A549 (cell line): ENCODE data around the gene MRPL51. TPM values are rescaled to one million over a fixed set of nuclear protein-coding genes. Genes with fewer than 3 reads are reported as not detected.

Experiments
- ATAC-seq, 2 experiments: fragments of 200-7000 bp in 1 of 2; fragments of >200 bp in 1 of 2; cut with Nextera tagmentation in 1 of 2; cut with Tn5 transposase in 1 of 2; 3 replicates each; pipeline versions ENCODE4 v1.8.0 to v1.9.1; 2018 to 2020; ENCODE audit warnings: mild to moderate bottlenecking in 1 of 2, moderate library complexity in 1 of 2
- CTCF ChIA-PET: fragments of 300-600 bp; sonication (Branson Sonifier 250); formaldehyde crosslinking; extraction: SDS; loops from one replicate; lab custom pipeline; 2021; ENCODE audit warnings: antibody characterized with exemption, inconsistent platforms; lab: Yijun Ruan, JAX
- POLR2A ChIA-PET: fragments of 350-600 bp; formaldehyde crosslinking; extraction: SDS; loops from one replicate; lab custom pipeline; 2021; ENCODE audit warnings: antibody characterized with exemption, inconsistent platforms; lab: Yijun Ruan, JAX
- DNase-seq, 2 experiments: peaks; one replicate each; pipeline versions ENCODE4 v3.0.0 to v3.0.0-alpha.2; 2011 to 2016; ENCODE audit warnings: low read depth in 1 of 2, low spot score in 1 of 2
- FAIRE-seq: peaks from 2 replicates; lab custom pipeline; 2011; peaks lifted over from hg19 to GRCh38; lab: Jason Lieb, UNC
- H3K27ac ChIP-seq, 2 experiments: fragments of >200 bp; sonication (Bioruptor Twin); formaldehyde crosslinking; 3 replicates each; pipeline ENCODE4 v1.5.1; 2016 to 2017
- H3K4me1 ChIP-seq: fragments of >200 bp; sonication (Bioruptor Twin); formaldehyde crosslinking; 3 replicates; pipeline ENCODE4 v1.6.1; 2016
- H3K4me2 ChIP-seq: fragments of >200 bp; sonication (Bioruptor Twin); formaldehyde crosslinking; 3 replicates; pipeline ENCODE4 v1.6.1; 2016
- H3K4me3 ChIP-seq: fragments of >200 bp; sonication (Bioruptor Twin); formaldehyde crosslinking; 3 replicates; pipeline ENCODE4 v1.5.1; 2016
- H3K9me3 ChIP-seq: fragments of >200 bp; sonication (Bioruptor Twin); formaldehyde crosslinking; 3 replicates; pipeline ENCODE4 v1.6.1; 2016
- BHLHE40 ChIP-seq: IDR thresholded peaks from 2 replicates; pipeline ENCODE4 v1.6.1; 2012; ENCODE audit warnings: low read depth, low read length, inconsistent platforms
- CBX2 ChIP-seq: fragments of 200-600 bp; sonication (generic); IDR thresholded peaks from 2 replicates; pipeline ENCODE4 v1.6.1; 2016; ENCODE audit warnings: low read depth, mild to moderate bottlenecking, borderline replicate concordance
- CHD4 ChIP-seq: fragments of 200-600 bp; sonication (generic); IDR thresholded peaks from 2 replicates; pipeline ENCODE4 v1.6.1; 2016; ENCODE audit warnings: antibody characterized with exemption, mild to moderate bottlenecking, borderline replicate concordance
- EHF ChIP-seq: fragments of 250-450 bp; sonication (Bioruptor Pico); IDR thresholded peaks from 2 replicates; pipeline ENCODE4 v1.5.0; 2020; ENCODE audit warnings: mild to moderate bottlenecking
- ESRRA ChIP-seq: fragments of 150-350 bp; IDR thresholded peaks from 2 replicates; pipeline ENCODE4 v1.6.1; 2014; ENCODE audit warnings: mild to moderate bottlenecking, low read length, borderline replicate concordance
- FOSL2 ChIP-seq, 2 experiments: fragments of 450-650 bp in 1 of 2; fragments of >200 bp in 1 of 2; sonication (Bioruptor Twin) in 1 of 2; formaldehyde crosslinking; IDR thresholded peaks; 2 replicates each; pipeline versions ENCODE4 v1.5.0 to v1.6.1; 2016 to 2020; ENCODE audit warnings: mild to moderate bottlenecking in 1 of 2, moderate library complexity in 1 of 2
- FOXS1 ChIP-seq: fragments of 250-450 bp; sonication (Bioruptor Pico); IDR thresholded peaks from 2 replicates; pipeline ENCODE4 v1.5.0; 2020; ENCODE audit warnings: mild to moderate bottlenecking, moderate library complexity
- GATA3 ChIP-seq: IDR thresholded peaks from 2 replicates; pipeline ENCODE4 v1.6.1; 2012; ENCODE audit warnings: borderline replicate concordance
- HDAC2 ChIP-seq: fragments of 200-600 bp; sonication (generic); IDR thresholded peaks from 2 replicates; pipeline ENCODE4 v1.6.1; 2016
- HMGXB4 ChIP-seq: fragments of 250-450 bp; sonication (Bioruptor Pico); IDR thresholded peaks from 2 replicates; pipeline ENCODE4 v1.5.0; 2021; ENCODE audit warnings: mild to moderate bottlenecking, moderate library complexity, borderline replicate concordance
- HOXB5 ChIP-seq: fragments of 250-450 bp; sonication (Bioruptor Pico); IDR thresholded peaks from 2 replicates; pipeline ENCODE4 v1.5.0; 2020; ENCODE audit warnings: mild to moderate bottlenecking, moderate library complexity
- JUNB ChIP-seq: fragments of >200 bp; sonication (Bioruptor Twin); formaldehyde crosslinking; IDR thresholded peaks from 2 replicates; pipeline ENCODE4 v1.6.1; 2016
- KDM5A ChIP-seq: fragments of 200-600 bp; sonication (generic); IDR thresholded peaks from 2 replicates; pipeline ENCODE4 v1.6.1; 2016; ENCODE audit warnings: antibody characterized with exemption, mild to moderate bottlenecking
- MAZ ChIP-seq: fragments of 150-350 bp; IDR thresholded peaks from 2 replicates; pipeline ENCODE4 v1.6.1; 2014; ENCODE audit warnings: antibody characterized with exemption, low read depth, low read length, borderline replicate concordance
- MYC ChIP-seq: IDR thresholded peaks from 2 replicates; pipeline ENCODE4 v1.6.1; 2012; ENCODE audit warnings: mild to moderate bottlenecking, inconsistent platforms, low read length, improper control_type of control experiment, borderline replicate concordance
- RARB ChIP-seq: fragments of 250-450 bp; sonication (Bioruptor Pico); IDR thresholded peaks from 2 replicates; pipeline ENCODE4 v1.8.0; 2021; ENCODE audit warnings: mild to moderate bottlenecking, moderate library complexity
- RCOR1 ChIP-seq: fragments of 150-350 bp; IDR thresholded peaks from 2 replicates; pipeline ENCODE4 v1.6.1; 2014; ENCODE audit warnings: antibody characterized with exemption, low read length, low read depth
- RNF2 ChIP-seq: fragments of 200-600 bp; sonication (generic); IDR thresholded peaks from 2 replicates; pipeline ENCODE4 v1.6.1; 2016; ENCODE audit warnings: low read depth, mild to moderate bottlenecking, antibody characterized with exemption, moderate library complexity, borderline replicate concordance
- SMC3 ChIP-seq: fragments of >200 bp; sonication (Bioruptor Twin); formaldehyde crosslinking; IDR thresholded peaks from 3 replicates; pipeline ENCODE4 v1.6.1; 2018; ENCODE audit warnings: inconsistent platforms
- SREBF2 ChIP-seq: fragments of 450-650 bp; IDR thresholded peaks from 2 replicates; pipeline ENCODE4 v1.6.1; 2014; ENCODE audit warnings: mild to moderate bottlenecking, moderate library complexity
- TP53 ChIP-seq: fragments of 250-450 bp; sonication (Bioruptor Pico); IDR thresholded peaks from 2 replicates; pipeline ENCODE4 v1.5.0; 2021; ENCODE audit warnings: mild to moderate bottlenecking, moderate library complexity
- ZC3H11A ChIP-seq: fragments of 450-650 bp; IDR thresholded peaks from 2 replicates; pipeline ENCODE4 v1.6.1; 2014; ENCODE audit warnings: antibody characterized with exemption, mild to moderate bottlenecking
- ZSCAN20 ChIP-seq: fragments of 250-450 bp; sonication (Bioruptor Pico); IDR thresholded peaks from 2 replicates; pipeline ENCODE4 v1.8.0; 2022; ENCODE audit warnings: mild to moderate bottlenecking, moderate library complexity
- WGBS: methylation state at CpG from one replicate; pipeline ENCODE4 v1.1.6; 2017; ENCODE audit errors: missing lambda C conversion rate; 5-methylcytosine and 5-hydroxymethylcytosine counted together
- polyA plus RNA-seq, 4 experiments: library from polyadenylated mRNA; depleted of rRNA in 3 of 4; stranded (reverse); fragments of >200 nt; fragmentation: RNase III in 1 of 4; extraction: RNeasy Plus Mini Kit Qiagen cat#74134 plus additional on column Dnase treatment in 1 of 4; gene quantifications; 2 replicates in 3 of 4; 3 replicates in 1 of 4; pipeline ENCODE4 v1.2.3, GENCODE V29; 2011 to 2017
- TF ChIP-seq, protein P1 (sequence below): fragments of >200 bp; sonication (Bioruptor Twin); formaldehyde crosslinking; IDR thresholded peaks from 3 replicates; pipeline ENCODE4 v1.5.1; 2016
- TF ChIP-seq, protein P2 (sequence below): fragments of 150-350 bp; IDR thresholded peaks from 2 replicates; pipeline ENCODE4 v1.6.1; 2014; ENCODE audit warnings: low read depth, mild to moderate bottlenecking, low read length
- TF ChIP-seq, protein P3 (sequence below): fragments of 450-650 bp; IDR thresholded peaks from 2 replicates; pipeline ENCODE4 v1.6.1; 2014; ENCODE audit warnings: antibody characterized with exemption

MRPL51 gene
- polyA plus RNA-seq, 2 of the 4 experiments (the other 2 are of a cell fraction), result 272 to 337 TPM

GRCh38 chr12:6462234-6462995 is 30.6 kb downstream of the MRPL51 start:
- no peak for FAIRE-seq
- Histone ChIP-seq H3K4me1 (peaks cover 5% of the 10 kb centered on the region; the same call in 1 of the 3 replicates), H3K9me3 (no peaks in the 10 kb centered on the region), H3K4me2 (no peak overlapping the region), H3K4me3 (no peak overlapping the region), H3K27ac (no peak overlapping the region)
- TF ChIP-seq SMC3, result no peak
- TF ChIP-seq ESRRA, result no peak
- no peak for TF ChIP-seq CBX2
- TF ChIP-seq, protein P1, sequence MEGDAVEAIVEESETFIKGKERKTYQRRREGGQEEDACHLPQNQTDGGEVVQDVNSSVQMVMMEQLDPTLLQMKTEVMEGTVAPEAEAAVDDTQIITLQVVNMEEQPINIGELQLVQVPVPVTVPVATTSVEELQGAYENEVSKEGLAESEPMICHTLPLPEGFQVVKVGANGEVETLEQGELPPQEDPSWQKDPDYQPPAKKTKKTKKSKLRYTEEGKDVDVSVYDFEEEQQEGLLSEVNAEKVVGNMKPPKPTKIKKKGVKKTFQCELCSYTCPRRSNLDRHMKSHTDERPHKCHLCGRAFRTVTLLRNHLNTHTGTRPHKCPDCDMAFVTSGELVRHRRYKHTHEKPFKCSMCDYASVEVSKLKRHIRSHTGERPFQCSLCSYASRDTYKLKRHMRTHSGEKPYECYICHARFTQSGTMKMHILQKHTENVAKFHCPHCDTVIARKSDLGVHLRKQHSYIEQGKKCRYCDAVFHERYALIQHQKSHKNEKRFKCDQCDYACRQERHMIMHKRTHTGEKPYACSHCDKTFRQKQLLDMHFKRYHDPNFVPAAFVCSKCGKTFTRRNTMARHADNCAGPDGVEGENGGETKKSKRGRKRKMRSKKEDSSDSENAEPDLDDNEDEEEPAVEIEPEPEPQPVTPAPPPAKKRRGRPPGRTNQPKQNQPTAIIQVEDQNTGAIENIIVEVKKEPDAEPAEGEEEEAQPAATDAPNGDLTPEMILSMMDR, result no peak
- no peak for TF ChIP-seq RCOR1
- TF ChIP-seq MAZ, result no peak
- no peak for TF ChIP-seq TP53 (CRISPR knock-in tag)
- TF ChIP-seq BHLHE40, result no peak
- no peak for TF ChIP-seq FOXS1
- TF ChIP-seq ZSCAN20 (CRISPR knock-in tag), result no peak
- no peak for TF ChIP-seq JUNB
- TF ChIP-seq RARB, result no peak
- no peak for TF ChIP-seq KDM5A
- TF ChIP-seq, protein P2, sequence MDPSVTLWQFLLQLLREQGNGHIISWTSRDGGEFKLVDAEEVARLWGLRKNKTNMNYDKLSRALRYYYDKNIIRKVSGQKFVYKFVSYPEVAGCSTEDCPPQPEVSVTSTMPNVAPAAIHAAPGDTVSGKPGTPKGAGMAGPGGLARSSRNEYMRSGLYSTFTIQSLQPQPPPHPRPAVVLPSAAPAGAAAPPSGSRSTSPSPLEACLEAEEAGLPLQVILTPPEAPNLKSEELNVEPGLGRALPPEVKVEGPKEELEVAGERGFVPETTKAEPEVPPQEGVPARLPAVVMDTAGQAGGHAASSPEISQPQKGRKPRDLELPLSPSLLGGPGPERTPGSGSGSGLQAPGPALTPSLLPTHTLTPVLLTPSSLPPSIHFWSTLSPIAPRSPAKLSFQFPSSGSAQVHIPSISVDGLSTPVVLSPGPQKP, result no peak
- no peak for TF ChIP-seq FOSL2 (IDR thresholded peaks at IDR 0.05)
- TF ChIP-seq FOSL2 (CRISPR knock-in tag; IDR thresholded peaks at IDR 0.05), result no peak
- no peak for TF ChIP-seq MYC
- ChIA-PET CTCF (interaction anchor here (0.8 to 9.3 kb wide), 8 partner anchors 11 to 139 kb away, joined by 3 to 92 read pairs (median 5); partner anchors contain the start of gene TAPBPL), POLR2A (no interaction called here)
- WGBS, result 88% methylated on average over 14 of the region's 14 CpGs
- DNase-seq, result no peak
- ATAC-seq, result no peak

DNA sequence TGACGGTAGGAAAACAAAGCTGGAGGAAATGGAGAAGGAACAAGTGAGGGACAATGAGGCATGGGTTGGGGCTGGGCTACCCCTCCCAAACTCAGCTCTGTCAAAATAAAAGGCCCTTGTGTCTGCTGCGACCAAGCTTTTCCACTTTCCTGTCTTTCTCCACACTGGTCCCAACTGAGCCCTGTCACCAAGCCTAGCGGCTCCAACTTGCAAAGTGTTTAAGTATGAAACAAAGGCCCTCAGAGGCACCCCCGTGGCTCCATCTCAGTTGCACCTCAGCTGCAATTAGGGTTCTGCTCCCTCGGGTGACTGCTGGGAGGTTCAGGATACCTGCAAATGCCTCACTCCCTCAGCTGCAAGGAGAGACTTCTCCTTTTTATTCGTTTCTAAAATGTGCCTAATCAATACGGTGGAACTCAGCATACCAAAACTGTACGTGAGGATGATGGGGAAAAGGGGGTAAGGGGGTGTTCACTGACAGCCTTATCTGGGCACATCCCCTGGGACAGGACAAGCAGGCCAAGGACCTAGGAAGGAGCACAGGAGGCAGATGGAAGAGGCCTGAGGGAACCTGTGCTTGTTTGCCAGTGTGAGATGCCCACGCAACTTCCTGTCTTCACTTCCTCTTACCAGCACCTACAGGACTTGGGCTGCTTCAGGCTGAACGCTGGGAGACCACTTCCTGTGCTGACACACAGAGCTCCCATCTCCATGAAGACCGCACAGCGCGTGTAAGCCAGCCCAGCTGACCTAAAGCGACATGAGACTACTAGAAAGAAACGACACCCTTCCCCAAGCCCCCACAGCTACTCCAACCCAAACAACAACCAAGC is 31.4 kb downstream of the MRPL51 start:
- CTCF ChIA-PET, result interaction anchor here (0.8 to 9.3 kb wide), 12 partner anchors 10 to 182 kb away, joined by 3 to 92 read pairs (median 4); partner anchors contain the start of gene TAPBPL
- H3K9me3 ChIP-seq, result no peaks in the 10 kb centered on the region
- TF ChIP-seq JUNB (no peak), ZSCAN20 (CRISPR knock-in tag) (no peak), RCOR1 (no peak), FOSL2 (IDR thresholded peaks at IDR 0.05) (no peak), FOSL2 (CRISPR knock-in tag; IDR thresholded peaks at IDR 0.05) (no peak), HDAC2 (no peak), SREBF2 (no peak), HOXB5 (CRISPR knock-in tag) (no peak), EHF (CRISPR knock-in tag) (no peak), GATA3 (no peak), HMGXB4 (no peak), ZC3H11A (no peak), RNF2 (no peak), CHD4 (no peak), FOXS1 (no peak), RARB (no peak)
- TF ChIP-seq, protein P3, sequence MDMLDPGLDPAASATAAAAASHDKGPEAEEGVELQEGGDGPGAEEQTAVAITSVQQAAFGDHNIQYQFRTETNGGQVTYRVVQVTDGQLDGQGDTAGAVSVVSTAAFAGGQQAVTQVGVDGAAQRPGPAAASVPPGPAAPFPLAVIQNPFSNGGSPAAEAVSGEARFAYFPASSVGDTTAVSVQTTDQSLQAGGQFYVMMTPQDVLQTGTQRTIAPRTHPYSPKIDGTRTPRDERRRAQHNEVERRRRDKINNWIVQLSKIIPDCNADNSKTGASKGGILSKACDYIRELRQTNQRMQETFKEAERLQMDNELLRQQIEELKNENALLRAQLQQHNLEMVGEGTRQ, result no peak
- H3K4me3 ChIP-seq, result no peak overlapping the region
- no peak overlapping the region for H3K4me2 ChIP-seq
- ATAC-seq (no peak), FAIRE-seq (no peak), DNase-seq (no peak)
- H3K27ac ChIP-seq, result no peak overlapping the region
- WGBS, result 89% methylated on average over 15 of the region's 15 CpGs
- 0 out of 3 replicates have a peak, but pooled peaks cover 5% of the 10 kb centered on the region for H3K4me1 ChIP-seq
- POLR2A ChIA-PET, result interaction anchor here (0.8 to 3.9 kb wide), 2 partner anchors 9 to 10 kb away, joined by 3 to 27 read pairs; partner anchors contain the start of genes TAPBPL and VAMP1
